Liver (tissue), 9 donors: ENCODE measurements around the gene BTBD9. TPM values are rescaled to one million over a fixed set of nuclear protein-coding genes. Genes with fewer than 3 reads are reported as not detected.

Experiments
- DNase-seq: peaks from one replicate; pipeline ENCODE4 v3.0.0-alpha.2; 2017; ENCODE audit warnings: low spot score
- H3K27ac ChIP-seq, 2 donors: one replicate each; pipeline ENCODE4 v1.7.0; 2013; ENCODE audit warnings: inconsistent platforms in 2 of 2, low read length in 2 of 2, control low read depth in 1 of 2, low read depth in 1 of 2, mild to moderate bottlenecking in 1 of 2
- H3K27me3 ChIP-seq, 4 donors: one replicate each; pipeline versions ENCODE4 v1.6.1 to v1.7.0; 2013; ENCODE audit warnings: low read length in 3 of 4, inconsistent platforms in 1 of 4, mild to moderate bottlenecking in 1 of 4, moderate library complexity in 1 of 4; ENCODE audit not compliant: control insufficient read depth in 4 of 4, insufficient read depth in 4 of 4
- H3K36me3 ChIP-seq, 4 donors: one replicate each; pipeline versions ENCODE4 v1.6.1 to v1.7.0; 2013; ENCODE audit warnings: low read length in 3 of 4, mild to moderate bottlenecking in 3 of 4, low read depth in 1 of 4, moderate library complexity in 1 of 4; ENCODE audit not compliant: control insufficient read depth in 4 of 4, insufficient read depth in 3 of 4
- H3K4me1 ChIP-seq, 4 donors: one replicate each; pipeline versions ENCODE4 v1.6.1 to v1.7.0; 2013; ENCODE audit warnings: low read length in 3 of 4, mild to moderate bottlenecking in 3 of 4, moderate library complexity in 1 of 4; ENCODE audit not compliant: control insufficient read depth in 4 of 4, insufficient read depth in 4 of 4
- H3K4me3 ChIP-seq, 3 donors: one replicate each; pipeline versions ENCODE4 v1.6.1 to v1.7.0; 2013; ENCODE audit warnings: low read length in 3 of 3, control low read depth in 1 of 3, low read depth in 1 of 3, mild to moderate bottlenecking in 1 of 3
- H3K9ac ChIP-seq, 2 donors: one replicate each; pipeline ENCODE4 v1.7.0; 2013; ENCODE audit warnings: low read length in 2 of 2, mild to moderate bottlenecking in 2 of 2, moderate library complexity in 2 of 2, control low read depth in 1 of 2, low read depth in 1 of 2
- H3K9me3 ChIP-seq, 4 donors: one replicate each; pipeline versions ENCODE4 v1.6.1 to v1.7.0; 2013; ENCODE audit warnings: low read length in 3 of 4; ENCODE audit not compliant: control insufficient read depth in 4 of 4
- CTCF ChIP-seq: fragments of 150-350 bp; IDR thresholded peaks from 2 replicates; pipeline ENCODE4 v1.5.1; 2017; ENCODE audit warnings: improper control_type of control experiment, low read depth, low read length; ENCODE audit not compliant: missing input control
- EGR1 ChIP-seq, 2 donors: IDR thresholded peaks; 2 replicates each; pipeline ENCODE4 v1.6.1; 2016 to 2018; ENCODE audit warnings: antibody characterized with exemption in 2 of 2, low read depth in 2 of 2
- FOXA1 ChIP-seq: IDR thresholded peaks from 2 replicates; pipeline ENCODE4 v1.6.1; 2016; ENCODE audit warnings: antibody characterized with exemption
- FOXA2 ChIP-seq: IDR thresholded peaks from 2 replicates; pipeline ENCODE4 v1.6.1; 2016; ENCODE audit warnings: antibody characterized with exemption
- GABPA ChIP-seq, 2 donors: IDR thresholded peaks in 1 of 2; conservative IDR thresholded peaks in 1 of 2; 2 replicates each; pipeline ENCODE4 v1.6.1; 2016; ENCODE audit warnings: antibody characterized with exemption in 2 of 2, mild to moderate bottlenecking in 1 of 2, moderate library complexity in 1 of 2
- HNF4G ChIP-seq: IDR thresholded peaks from 2 replicates; pipeline ENCODE4 v1.6.1; 2016; ENCODE audit warnings: antibody characterized with exemption
- JUND ChIP-seq, 2 donors: IDR thresholded peaks; 2 replicates each; pipeline ENCODE4 v1.6.1; 2016; ENCODE audit warnings: antibody characterized with exemption in 2 of 2
- MAX ChIP-seq: IDR thresholded peaks from 2 replicates; pipeline ENCODE4 v1.6.1; 2016; ENCODE audit warnings: antibody characterized with exemption
- NR2F2 ChIP-seq: IDR thresholded peaks from 2 replicates; pipeline ENCODE4 v1.6.1; 2016; ENCODE audit warnings: antibody characterized with exemption
- RAD21 ChIP-seq, 2 donors: IDR thresholded peaks; 2 replicates each; pipeline ENCODE4 v1.6.1; 2016; ENCODE audit warnings: antibody characterized with exemption in 2 of 2, mild to moderate bottlenecking in 2 of 2
- RXRA ChIP-seq, 2 donors: IDR thresholded peaks; 2 replicates each; pipeline ENCODE4 v1.6.1; 2017 to 2018; ENCODE audit warnings: antibody characterized with exemption in 2 of 2, mild to moderate bottlenecking in 1 of 2
- TAF1 ChIP-seq: conservative IDR thresholded peaks from 2 replicates; pipeline ENCODE4 v1.6.1; 2016; ENCODE audit warnings: antibody characterized with exemption, mild to moderate bottlenecking
- YY1 ChIP-seq: IDR thresholded peaks from 2 replicates; pipeline ENCODE4 v1.6.1; 2016; ENCODE audit warnings: antibody characterized with exemption, mild to moderate bottlenecking
- WGBS: extraction: QIAGEN DNeasy Blood & Tissue Kit; methylation state at CpG from one replicate; pipeline ENCODE4 v1.1.7; 2013; 5-methylcytosine and 5-hydroxymethylcytosine counted together
- polyA plus RNA-seq, 2 donors: library from polyadenylated mRNA; stranded (reverse) in 1 of 2; unstranded in 1 of 2; fragments of 200-250 nt in 1 of 2; fragments of >200 nt in 1 of 2; fragmentation: Nextera tagmentation in 1 of 2; extraction: Ambion mirVana in 1 of 2; gene quantifications; one replicate each; pipeline versions ENCODE4 v1.2.1 to v1.2.3, GENCODE V29; 2013 to 2015
- total RNA-seq, 2 donors: library from RNA; depleted of rRNA; stranded (reverse); fragments of >200 nt; gene quantifications; one replicate each; pipeline ENCODE4 v1.2.3, GENCODE V29; 2014
- TF ChIP-seq, protein P1 (sequence below): IDR thresholded peaks from 2 replicates; pipeline ENCODE4 v1.6.1; 2016; ENCODE audit warnings: antibody characterized with exemption
- TF ChIP-seq, protein P2 (sequence below): IDR thresholded peaks from 2 replicates; pipeline ENCODE4 v1.6.1; 2016; ENCODE audit warnings: antibody characterized with exemption
- TF ChIP-seq, protein P3 (sequence below): IDR thresholded peaks from 2 replicates; pipeline ENCODE4 v1.6.1; 2016; ENCODE audit warnings: antibody characterized with exemption, mild to moderate bottlenecking
- donor health status: healthy.
- donor health status: healthy.
- donor health status: healthy.
- donor health status: healthy.
- donor health status: healthy.

Gene BTBD9
- total and polyA plus RNA-seq, 4 donors, result 2.0 to 12.4 (median 5.7) TPM

GRCh38 chr6:38445925-38446324, 193.8 kb downstream of the BTBD9 start:
- DNase-seq, result no peak
- WGBS, result 90% methylated on average over 2 of the region's 2 CpGs
- H3K9ac ChIP-seq, result no peak overlapping the region
- no peak overlapping the region for H3K27ac ChIP-seq
- no peak for TF ChIP-seq TAF1
- TF ChIP-seq MAX, result no peak
- TF ChIP-seq FOXA1, result no peak
- no peak for TF ChIP-seq NR2F2
- TF ChIP-seq GABPA (IDR thresholded peaks at IDR 0.05 in 1 of 2, conservative IDR thresholded peaks at IDR 0.05 in 1 of 2), result no peak
- no peak for TF ChIP-seq CTCF
- no peak for TF ChIP-seq RAD21 (IDR thresholded peaks at IDR 0.05)
- TF ChIP-seq, protein P1, sequence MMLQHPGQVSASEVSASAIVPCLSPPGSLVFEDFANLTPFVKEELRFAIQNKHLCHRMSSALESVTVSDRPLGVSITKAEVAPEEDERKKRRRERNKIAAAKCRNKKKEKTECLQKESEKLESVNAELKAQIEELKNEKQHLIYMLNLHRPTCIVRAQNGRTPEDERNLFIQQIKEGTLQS, result no peak
- no peak for TF ChIP-seq JUND (IDR thresholded peaks at IDR 0.05)
- no peak for TF ChIP-seq RXRA (IDR thresholded peaks at IDR 0.05)
- TF ChIP-seq, protein P2, sequence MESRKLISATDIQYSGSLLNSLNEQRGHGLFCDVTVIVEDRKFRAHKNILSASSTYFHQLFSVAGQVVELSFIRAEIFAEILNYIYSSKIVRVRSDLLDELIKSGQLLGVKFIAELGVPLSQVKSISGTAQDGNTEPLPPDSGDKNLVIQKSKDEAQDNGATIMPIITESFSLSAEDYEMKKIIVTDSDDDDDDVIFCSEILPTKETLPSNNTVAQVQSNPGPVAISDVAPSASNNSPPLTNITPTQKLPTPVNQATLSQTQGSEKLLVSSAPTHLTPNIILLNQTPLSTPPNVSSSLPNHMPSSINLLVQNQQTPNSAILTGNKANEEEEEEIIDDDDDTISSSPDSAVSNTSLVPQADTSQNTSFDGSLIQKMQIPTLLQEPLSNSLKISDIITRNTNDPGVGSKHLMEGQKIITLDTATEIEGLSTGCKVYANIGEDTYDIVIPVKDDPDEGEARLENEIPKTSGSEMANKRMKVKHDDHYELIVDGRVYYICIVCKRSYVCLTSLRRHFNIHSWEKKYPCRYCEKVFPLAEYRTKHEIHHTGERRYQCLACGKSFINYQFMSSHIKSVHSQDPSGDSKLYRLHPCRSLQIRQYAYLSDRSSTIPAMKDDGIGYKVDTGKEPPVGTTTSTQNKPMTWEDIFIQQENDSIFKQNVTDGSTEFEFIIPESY, result no peak
- TF ChIP-seq FOXA2, result no peak
- no peak for TF ChIP-seq YY1
- H3K36me3 ChIP-seq, result no peaks in the 10 kb centered on the region
- no peak overlapping the region for H3K4me3 ChIP-seq
- H3K27me3 ChIP-seq, result no peaks in the 10 kb centered on the region
- H3K4me1 ChIP-seq, result peaks cover 0 to 10% (median under 1%) of the 10 kb centered on the region in 4 donors
- no peaks in the 10 kb centered on the region for H3K9me3 ChIP-seq

GRCh38 chr6:38445336-38445735, 194.4 kb downstream of the BTBD9 start:
- no peak overlapping the region for H3K4me3 ChIP-seq
- H3K4me1 ChIP-seq, result peaks cover 0 to 6% (median 0%) of the 10 kb centered on the region in 4 donors
- no peaks in the 10 kb centered on the region for H3K9me3 ChIP-seq
- no peak for DNase-seq
- no peak overlapping the region for H3K9ac ChIP-seq
- no peaks in the 10 kb centered on the region for H3K27me3 ChIP-seq
- TF ChIP-seq EGR1 (IDR thresholded peaks at IDR 0.05; ENCODE audit: low read depth in 2 of 2) (no peak), HNF4G (no peak), CTCF (no peak), RXRA (IDR thresholded peaks at IDR 0.05) (no peak), RAD21 (IDR thresholded peaks at IDR 0.05) (no peak)
- TF ChIP-seq, protein P1, result no peak
- TF ChIP-seq, protein P3, sequence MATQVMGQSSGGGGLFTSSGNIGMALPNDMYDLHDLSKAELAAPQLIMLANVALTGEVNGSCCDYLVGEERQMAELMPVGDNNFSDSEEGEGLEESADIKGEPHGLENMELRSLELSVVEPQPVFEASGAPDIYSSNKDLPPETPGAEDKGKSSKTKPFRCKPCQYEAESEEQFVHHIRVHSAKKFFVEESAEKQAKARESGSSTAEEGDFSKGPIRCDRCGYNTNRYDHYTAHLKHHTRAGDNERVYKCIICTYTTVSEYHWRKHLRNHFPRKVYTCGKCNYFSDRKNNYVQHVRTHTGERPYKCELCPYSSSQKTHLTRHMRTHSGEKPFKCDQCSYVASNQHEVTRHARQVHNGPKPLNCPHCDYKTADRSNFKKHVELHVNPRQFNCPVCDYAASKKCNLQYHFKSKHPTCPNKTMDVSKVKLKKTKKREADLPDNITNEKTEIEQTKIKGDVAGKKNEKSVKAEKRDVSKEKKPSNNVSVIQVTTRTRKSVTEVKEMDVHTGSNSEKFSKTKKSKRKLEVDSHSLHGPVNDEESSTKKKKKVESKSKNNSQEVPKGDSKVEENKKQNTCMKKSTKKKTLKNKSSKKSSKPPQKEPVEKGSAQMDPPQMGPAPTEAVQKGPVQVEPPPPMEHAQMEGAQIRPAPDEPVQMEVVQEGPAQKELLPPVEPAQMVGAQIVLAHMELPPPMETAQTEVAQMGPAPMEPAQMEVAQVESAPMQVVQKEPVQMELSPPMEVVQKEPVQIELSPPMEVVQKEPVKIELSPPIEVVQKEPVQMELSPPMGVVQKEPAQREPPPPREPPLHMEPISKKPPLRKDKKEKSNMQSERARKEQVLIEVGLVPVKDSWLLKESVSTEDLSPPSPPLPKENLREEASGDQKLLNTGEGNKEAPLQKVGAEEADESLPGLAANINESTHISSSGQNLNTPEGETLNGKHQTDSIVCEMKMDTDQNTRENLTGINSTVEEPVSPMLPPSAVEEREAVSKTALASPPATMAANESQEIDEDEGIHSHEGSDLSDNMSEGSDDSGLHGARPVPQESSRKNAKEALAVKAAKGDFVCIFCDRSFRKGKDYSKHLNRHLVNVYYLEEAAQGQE, result no peak
- no peak overlapping the region for H3K27ac ChIP-seq
- H3K36me3 ChIP-seq, result no peaks in the 10 kb centered on the region
